ENCODE data around the gene ADGRG6.
"Not testable (repeated sequence)": the region's sequence is repeated elsewhere in the genome, so short reads cannot be mapped to it uniquely, and the experiment has no call there.

The ADGRG6 gene

DNA sequence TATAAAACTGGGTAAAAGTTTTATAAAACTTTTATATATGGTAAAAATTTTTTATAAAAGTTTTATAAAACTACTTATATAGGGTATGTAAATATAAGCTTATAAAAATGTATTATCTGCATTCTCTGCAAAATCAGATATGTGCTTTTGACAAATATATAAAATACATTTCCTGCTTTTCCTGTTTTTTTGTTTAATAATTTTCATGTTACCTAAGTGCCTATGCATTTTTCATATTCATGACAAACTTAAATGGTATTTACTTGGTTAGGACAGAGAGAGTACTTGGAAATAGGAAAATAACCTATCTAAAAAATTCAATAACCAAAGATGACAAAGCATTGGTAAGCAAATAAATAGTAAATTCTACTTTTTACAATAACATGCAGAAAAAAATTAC lies 41.2 kb downstream of the ADGRG6 start:
- H3K27ac Mint-ChIP-seq, result no peak overlapping the region
- TF ChIP-seq, protein P1, sequence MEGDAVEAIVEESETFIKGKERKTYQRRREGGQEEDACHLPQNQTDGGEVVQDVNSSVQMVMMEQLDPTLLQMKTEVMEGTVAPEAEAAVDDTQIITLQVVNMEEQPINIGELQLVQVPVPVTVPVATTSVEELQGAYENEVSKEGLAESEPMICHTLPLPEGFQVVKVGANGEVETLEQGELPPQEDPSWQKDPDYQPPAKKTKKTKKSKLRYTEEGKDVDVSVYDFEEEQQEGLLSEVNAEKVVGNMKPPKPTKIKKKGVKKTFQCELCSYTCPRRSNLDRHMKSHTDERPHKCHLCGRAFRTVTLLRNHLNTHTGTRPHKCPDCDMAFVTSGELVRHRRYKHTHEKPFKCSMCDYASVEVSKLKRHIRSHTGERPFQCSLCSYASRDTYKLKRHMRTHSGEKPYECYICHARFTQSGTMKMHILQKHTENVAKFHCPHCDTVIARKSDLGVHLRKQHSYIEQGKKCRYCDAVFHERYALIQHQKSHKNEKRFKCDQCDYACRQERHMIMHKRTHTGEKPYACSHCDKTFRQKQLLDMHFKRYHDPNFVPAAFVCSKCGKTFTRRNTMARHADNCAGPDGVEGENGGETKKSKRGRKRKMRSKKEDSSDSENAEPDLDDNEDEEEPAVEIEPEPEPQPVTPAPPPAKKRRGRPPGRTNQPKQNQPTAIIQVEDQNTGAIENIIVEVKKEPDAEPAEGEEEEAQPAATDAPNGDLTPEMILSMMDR (IDR thresholded peaks at IDR 0.05), result no peak
- DNase-seq, result no peak
- H3K9me3 Mint-ChIP-seq, result no peaks in the 10 kb centered on the region
- no peaks in the 10 kb centered on the region for H3K4me1 Mint-ChIP-seq
- H3K4me3 Mint-ChIP-seq, result no peak overlapping the region
- H3K27me3 Mint-ChIP-seq (ENCODE audit: low read depth, poor library complexity), result no peaks in the 10 kb centered on the region
- H3K36me3 Mint-ChIP-seq (ENCODE audit: low read depth), result no peaks in the 10 kb centered on the region

DNA sequence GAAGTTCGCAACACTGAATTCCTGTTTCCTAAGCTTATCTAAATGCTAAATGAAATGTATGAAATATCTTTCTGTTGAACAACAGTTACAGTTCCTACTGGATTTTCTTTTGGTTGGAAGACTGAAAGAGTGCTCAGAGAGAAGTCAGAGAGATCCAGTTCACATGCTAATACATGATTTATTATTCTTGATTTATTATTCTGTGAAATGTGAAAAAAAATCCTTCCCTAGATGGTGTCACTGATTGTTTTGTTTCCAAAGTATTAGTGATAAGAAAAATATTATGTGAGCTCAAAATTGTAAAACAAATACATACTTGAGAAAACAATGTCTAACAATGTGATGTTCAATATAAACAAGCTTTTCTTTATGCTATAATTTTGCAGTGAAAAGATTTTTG lies 42.1 kb downstream of the ADGRG6 start:
- TF ChIP-seq, protein P1 (IDR thresholded peaks at IDR 0.05), result no peak
- no peaks in the 10 kb centered on the region for H3K36me3 Mint-ChIP-seq (ENCODE audit: low read depth)
- no peaks in the 10 kb centered on the region for H3K27me3 Mint-ChIP-seq (ENCODE audit: low read depth, poor library complexity)
- no peak overlapping the region for H3K27ac Mint-ChIP-seq
- no peaks in the 10 kb centered on the region for H3K4me1 Mint-ChIP-seq
- no peak for DNase-seq
- no peak overlapping the region for H3K4me3 Mint-ChIP-seq
- H3K9me3 Mint-ChIP-seq, result no peaks in the 10 kb centered on the region

GRCh38 chr6:142345261-142345660 lies 43.5 kb downstream of the ADGRG6 start:
- TF ChIP-seq, protein P1 (IDR thresholded peaks at IDR 0.05), result no peak
- H3K27me3 Mint-ChIP-seq (ENCODE audit: low read depth, poor library complexity), result no peaks in the 10 kb centered on the region
- H3K36me3 Mint-ChIP-seq (ENCODE audit: low read depth), result no peaks in the 10 kb centered on the region
- no peaks in the 10 kb centered on the region for H3K9me3 Mint-ChIP-seq
- H3K4me1 Mint-ChIP-seq, result no peaks in the 10 kb centered on the region
- no peak overlapping the region for H3K4me3 Mint-ChIP-seq
- DNase-seq, result no peak
- no peak overlapping the region for H3K27ac Mint-ChIP-seq

DNA sequence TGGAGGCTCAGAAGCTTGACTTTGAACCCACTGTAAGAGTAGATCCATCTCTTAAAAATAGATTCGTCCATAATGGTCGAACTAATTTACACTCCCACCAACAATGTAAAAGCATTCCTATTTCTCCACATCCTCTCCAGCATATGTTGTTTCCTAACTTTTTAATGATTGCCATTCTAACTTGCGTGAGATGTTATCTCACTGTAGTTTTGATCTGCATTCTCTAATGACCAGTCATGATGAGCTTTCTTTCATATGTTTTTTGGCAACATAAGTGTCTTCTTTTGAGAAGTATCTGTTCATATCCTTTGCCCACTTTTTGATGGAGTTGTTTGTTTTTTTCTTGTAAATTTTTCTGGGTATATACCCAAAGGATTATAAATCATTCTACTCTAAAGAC lies 44.4 kb downstream of the ADGRG6 start:
- not testable (repeated sequence) for DNase-seq; H3K27me3 Mint-ChIP-seq (ENCODE audit: low read depth, poor library complexity); H3K36me3 Mint-ChIP-seq (ENCODE audit: low read depth); H3K4me1 Mint-ChIP-seq; H3K4me3 Mint-ChIP-seq; H3K9me3 Mint-ChIP-seq; H3K27ac Mint-ChIP-seq

GRCh38 chr6:142349215-142349823 lies 47.5 kb downstream of the ADGRG6 start:
- no peaks in the 10 kb centered on the region for H3K4me1 Mint-ChIP-seq
- H3K9me3 Mint-ChIP-seq, result peaks cover 12% of the 10 kb centered on the region
- no peak overlapping the region for H3K4me3 Mint-ChIP-seq
- no peak for DNase-seq
- no peak overlapping the region for H3K27ac Mint-ChIP-seq
- no peaks in the 10 kb centered on the region for H3K27me3 Mint-ChIP-seq (ENCODE audit: low read depth, poor library complexity)
- peaks cover 4% of the 10 kb centered on the region for H3K36me3 Mint-ChIP-seq (ENCODE audit: low read depth)
- TF ChIP-seq, protein P1 (IDR thresholded peaks at IDR 0.05), result no peak

- H3K36me3 Mint-ChIP-seq (ENCODE audit: low read depth), result peaks cover 4% of the 10 kb centered on the region
- DNase-seq, result no peak
- no peak overlapping the region for H3K4me3 Mint-ChIP-seq
- H3K27ac Mint-ChIP-seq, result no peak overlapping the region
- TF ChIP-seq, protein P1 (IDR thresholded peaks at IDR 0.05), result no peak
- H3K4me1 Mint-ChIP-seq, result no peaks in the 10 kb centered on the region
- H3K27me3 Mint-ChIP-seq (ENCODE audit: low read depth, poor library complexity), result no peaks in the 10 kb centered on the region
- H3K9me3 Mint-ChIP-seq, result peaks cover 12% of the 10 kb centered on the region
Observed at GRCh38 chr6:142350309-142350708, 48.5 kb downstream of the ADGRG6 start.
